ENCODE measurements around the gene DUSP15.

The DUSP15 gene

DNA sequence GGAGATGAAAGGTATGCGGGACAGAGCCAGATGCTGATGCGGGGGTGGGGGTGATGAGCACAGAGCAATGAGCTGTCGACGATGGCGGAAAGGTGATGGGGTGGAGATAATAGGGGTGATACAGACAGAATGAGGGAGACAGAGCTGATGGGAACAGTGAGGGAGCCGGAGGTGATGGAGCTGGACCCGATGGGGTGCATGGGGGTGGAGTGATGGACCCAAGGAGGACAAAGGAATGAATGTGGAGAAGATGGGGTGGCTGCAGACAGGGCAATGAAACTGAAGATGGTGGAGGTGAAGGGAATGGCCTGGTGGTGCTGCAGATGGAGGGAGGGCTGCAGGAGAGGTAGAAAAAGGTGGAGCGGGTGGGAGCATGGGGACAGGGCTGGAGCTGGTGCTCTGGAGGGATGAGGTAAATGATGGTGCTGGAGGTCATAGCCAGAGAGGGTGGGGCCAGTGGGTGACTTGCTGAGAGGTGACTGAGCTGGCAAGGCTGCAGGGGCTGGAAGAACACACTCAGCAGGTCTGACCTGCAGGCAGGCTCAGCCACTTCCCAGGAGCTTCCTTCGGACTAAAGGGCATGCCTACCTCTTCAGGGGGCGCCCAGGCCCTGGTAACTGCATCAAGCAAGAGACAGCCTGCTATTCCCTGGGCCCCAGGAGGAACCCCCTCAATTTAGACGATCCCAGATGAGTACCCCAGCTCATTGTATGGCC, 18.9 kb downstream of the DUSP15 start:
- Histone ChIP-seq H3K4me3 (ENCODE audit: low read depth in 1 of 5, low read length in 5 of 5) (no peak overlapping the region), H3K36me3 (ENCODE audit: control insufficient read depth in 5 of 5, insufficient read depth in 5 of 5, low read length in 5 of 5) (no peaks in the 10 kb centered on the region), H3K27ac (ENCODE audit: low read depth, low read length) (no peak overlapping the region), H3K4me1 (ENCODE audit: control insufficient read depth in 5 of 5, insufficient read depth in 5 of 5, low read length in 5 of 5) (no peaks in the 10 kb centered on the region), H3K9ac (ENCODE audit: low read length in 5 of 5) (no peak overlapping the region), H3K27me3 (ENCODE audit: control insufficient read depth in 5 of 5, insufficient read depth in 4 of 5, low read length in 5 of 5) (peaks cover 20 to 36% (median 31%) of the 10 kb centered on the region in 5 donors), H3K9me3 (ENCODE audit: control insufficient read depth in 5 of 5, low read length in 5 of 5) (no peaks in the 10 kb centered on the region)

DNA sequence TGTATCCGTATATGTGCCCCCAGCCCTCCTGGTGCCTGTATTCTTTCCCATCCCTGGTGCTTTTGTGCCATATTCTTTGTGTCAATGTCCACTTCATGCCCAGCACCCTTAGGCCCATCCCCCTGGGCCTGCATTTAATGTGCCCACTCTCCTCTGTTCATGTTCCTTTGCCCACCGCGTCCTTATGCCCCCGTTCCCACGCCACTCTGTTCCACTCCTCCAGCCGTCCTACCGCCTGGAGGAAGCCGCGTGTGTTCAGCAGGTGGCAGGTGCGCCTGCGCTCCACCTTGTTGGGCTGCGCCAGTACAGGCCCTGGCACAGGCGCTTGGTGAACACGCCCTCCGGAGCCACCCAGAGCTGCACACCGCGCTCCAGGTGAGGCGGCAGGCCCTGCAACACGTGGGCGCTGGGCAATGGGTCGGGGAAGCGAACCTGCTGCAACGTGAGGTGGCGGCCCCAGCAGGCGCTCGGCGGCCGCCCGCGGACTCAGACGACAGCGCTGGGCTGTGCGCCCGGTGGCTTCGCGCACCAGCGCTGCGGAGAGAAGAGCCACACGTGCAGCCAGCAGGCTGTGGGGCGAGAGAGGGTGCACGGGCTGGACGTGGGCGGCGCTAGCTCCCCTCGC, 20.9 kb downstream of the DUSP15 start:
- no peak overlapping the region for H3K9ac ChIP-seq (ENCODE audit: low read length in 5 of 5)
- peaks cover 0 to 4% (median 0%) of the 10 kb centered on the region in 5 donors for H3K4me1 ChIP-seq (ENCODE audit: control insufficient read depth in 5 of 5, insufficient read depth in 5 of 5, low read length in 5 of 5)
- no peak overlapping the region for H3K4me3 ChIP-seq (ENCODE audit: low read depth in 1 of 5, low read length in 5 of 5)
- H3K9me3 ChIP-seq (ENCODE audit: control insufficient read depth in 5 of 5, low read length in 5 of 5), result no peaks in the 10 kb centered on the region
- H3K27ac ChIP-seq (ENCODE audit: low read depth, low read length), result no peak overlapping the region
- peaks cover 20 to 35% (median 30%) of the 10 kb centered on the region in 5 donors for H3K27me3 ChIP-seq (ENCODE audit: control insufficient read depth in 5 of 5, insufficient read depth in 4 of 5, low read length in 5 of 5)
- no peaks in the 10 kb centered on the region for H3K36me3 ChIP-seq (ENCODE audit: control insufficient read depth in 5 of 5, insufficient read depth in 5 of 5, low read length in 5 of 5)

DNA sequence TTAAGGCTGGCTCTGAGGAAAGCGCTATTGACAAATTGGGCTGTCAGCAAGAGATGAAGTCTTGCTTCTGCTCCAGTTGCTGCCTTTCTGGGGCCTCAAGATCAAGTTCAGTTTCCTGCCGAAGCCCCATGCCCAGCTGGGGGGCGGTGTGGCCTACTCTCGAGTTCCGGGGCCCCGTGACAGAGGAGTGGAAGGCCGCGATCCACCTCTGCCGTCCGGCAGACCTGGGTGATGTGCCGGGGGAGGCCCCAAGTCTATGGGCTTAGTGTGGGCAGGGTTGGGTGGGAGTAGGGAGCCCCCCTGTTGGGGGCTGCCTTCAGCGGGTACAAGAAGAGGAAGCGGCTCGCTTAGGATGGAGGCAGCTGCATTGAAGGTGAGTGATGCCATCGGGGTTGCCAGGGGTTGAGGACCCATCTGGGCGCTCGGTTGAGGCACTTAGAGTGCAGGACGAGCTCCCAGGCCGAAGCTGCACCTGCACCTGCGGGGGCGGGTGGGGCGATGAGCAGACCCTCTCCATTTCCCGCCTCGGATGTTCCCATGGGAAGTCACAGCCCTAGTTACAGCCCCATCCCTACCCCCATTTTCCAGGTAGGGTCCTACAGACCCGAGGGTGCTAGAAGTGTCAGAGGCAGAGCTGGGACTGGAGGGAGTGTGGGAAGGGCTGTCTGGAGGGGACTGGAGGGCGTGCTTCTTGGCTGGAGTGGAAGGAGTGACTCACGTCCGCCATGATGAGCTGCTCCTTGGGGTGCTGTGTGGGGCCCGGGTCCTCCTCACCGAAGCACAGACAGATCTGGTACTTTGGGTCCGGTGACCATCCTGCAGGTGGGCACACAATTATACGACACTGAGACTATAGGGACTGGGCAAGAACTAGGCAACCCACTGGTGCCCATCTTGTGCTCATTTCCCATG, 22.0 kb downstream of the DUSP15 start:
- H3K27me3 ChIP-seq (ENCODE audit: control insufficient read depth in 5 of 5, insufficient read depth in 4 of 5, low read length in 5 of 5), result peaks cover 16 to 33% (median 27%) of the 10 kb centered on the region in 5 donors
- H3K27ac ChIP-seq (ENCODE audit: low read depth, low read length), result no peak overlapping the region
- no peak overlapping the region for H3K4me3 ChIP-seq (ENCODE audit: low read depth in 1 of 5, low read length in 5 of 5)
- no peaks in the 10 kb centered on the region for H3K9me3 ChIP-seq (ENCODE audit: control insufficient read depth in 5 of 5, low read length in 5 of 5)
- H3K9ac ChIP-seq (ENCODE audit: low read length in 5 of 5), result no peak overlapping the region
- peaks cover 0 to 10% (median 4%) of the 10 kb centered on the region in 5 donors for H3K4me1 ChIP-seq (ENCODE audit: control insufficient read depth in 5 of 5, insufficient read depth in 5 of 5, low read length in 5 of 5)
- H3K36me3 ChIP-seq (ENCODE audit: control insufficient read depth in 5 of 5, insufficient read depth in 5 of 5, low read length in 5 of 5), result no peaks in the 10 kb centered on the region

DNA sequence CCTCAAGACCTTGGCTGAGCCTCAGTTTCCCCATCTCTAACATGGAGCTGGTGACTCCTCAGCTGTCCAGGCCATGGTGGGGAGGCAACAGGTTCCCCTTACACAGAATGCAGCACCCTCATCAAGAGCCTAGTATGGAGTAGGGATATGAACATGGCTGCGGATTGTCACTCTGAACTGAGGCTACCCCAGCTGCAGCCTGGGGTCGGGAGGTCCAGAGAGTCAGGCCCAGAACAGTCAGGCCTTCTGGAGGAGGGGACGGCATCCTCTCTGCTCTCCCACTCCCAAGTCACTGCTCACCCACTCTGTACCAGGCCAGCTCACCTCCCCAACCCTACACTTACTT, 23.6 kb downstream of the DUSP15 start:
- no peaks in the 10 kb centered on the region for H3K36me3 ChIP-seq (ENCODE audit: control insufficient read depth in 5 of 5, insufficient read depth in 5 of 5, low read length in 5 of 5)
- peaks cover 10 to 26% (median 20%) of the 10 kb centered on the region in 5 donors for H3K4me1 ChIP-seq (ENCODE audit: control insufficient read depth in 5 of 5, insufficient read depth in 5 of 5, low read length in 5 of 5)
- H3K27me3 ChIP-seq (ENCODE audit: control insufficient read depth in 5 of 5, insufficient read depth in 4 of 5, low read length in 5 of 5), result peaks cover 16 to 33% (median 27%) of the 10 kb centered on the region in 5 donors
- no peak overlapping the region for H3K4me3 ChIP-seq (ENCODE audit: low read depth in 1 of 5, low read length in 5 of 5)
- no peaks in the 10 kb centered on the region for H3K9me3 ChIP-seq (ENCODE audit: control insufficient read depth in 5 of 5, low read length in 5 of 5)
- H3K27ac ChIP-seq (ENCODE audit: low read depth, low read length), result no peak overlapping the region
- no peak overlapping the region for H3K9ac ChIP-seq (ENCODE audit: low read length in 5 of 5)

DNA sequence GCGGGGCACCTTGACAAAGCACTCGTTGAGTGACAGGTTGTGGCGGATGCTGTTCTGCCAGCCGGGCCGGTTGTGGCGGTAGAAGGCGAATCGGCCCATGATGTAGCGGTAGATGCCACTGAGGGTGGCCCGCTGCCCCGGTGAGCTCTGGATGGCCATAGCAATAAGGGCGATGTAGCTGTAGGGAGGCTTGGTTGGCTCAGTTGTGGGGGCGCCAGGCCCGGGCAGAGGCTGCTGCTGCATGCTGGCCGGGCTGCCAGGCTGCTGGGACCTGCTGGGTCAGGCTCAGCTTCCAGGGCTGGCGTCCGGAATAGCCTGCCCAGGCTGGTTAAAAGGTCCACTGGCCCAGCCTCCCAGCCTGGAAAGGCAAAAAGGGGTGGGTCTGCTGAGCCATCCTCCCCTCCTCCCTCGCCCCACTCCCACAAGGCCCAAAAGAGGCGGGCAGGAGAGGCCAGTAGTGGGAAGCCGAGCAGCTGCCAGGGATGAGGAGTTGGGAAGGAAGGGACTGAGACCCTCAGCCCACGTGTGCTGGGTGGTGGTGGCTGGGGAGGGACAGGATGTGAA, 24.9 kb downstream of the DUSP15 start, which contains the start of gene FOXS1:
Gene FOXS1, minus strand, starts transcription at position 305 of the 564 bp plus-strand sequence. Its CDS starts 62 bp downstream, at position 243.
- H3K27me3 ChIP-seq (ENCODE audit: control insufficient read depth in 5 of 5, insufficient read depth in 4 of 5, low read length in 5 of 5), result peaks cover 14 to 20% (median 16%) of the 10 kb centered on the region in 5 donors
- H3K9ac ChIP-seq (ENCODE audit: low read length in 5 of 5), result no peak within 1 kb of the TSS
- H3K27ac ChIP-seq (ENCODE audit: low read depth, low read length), result no peak within 1 kb of the TSS
- H3K4me3 ChIP-seq (ENCODE audit: low read depth in 1 of 5, low read length in 5 of 5), result peak within 1 kb of the TSS in 3 of 5 donors; percentile 44 to 54 (median 51)
- H3K36me3 ChIP-seq (ENCODE audit: control insufficient read depth in 5 of 5, insufficient read depth in 5 of 5, low read length in 5 of 5), result no peaks in the 10 kb centered on the region
- H3K4me1 ChIP-seq (ENCODE audit: control insufficient read depth in 5 of 5, insufficient read depth in 5 of 5, low read length in 5 of 5), result peaks cover 10 to 31% (median 26%) of the 10 kb centered on the region in 5 donors
- H3K9me3 ChIP-seq (ENCODE audit: control insufficient read depth in 5 of 5, low read length in 5 of 5), result no peaks in the 10 kb centered on the region

DNA sequence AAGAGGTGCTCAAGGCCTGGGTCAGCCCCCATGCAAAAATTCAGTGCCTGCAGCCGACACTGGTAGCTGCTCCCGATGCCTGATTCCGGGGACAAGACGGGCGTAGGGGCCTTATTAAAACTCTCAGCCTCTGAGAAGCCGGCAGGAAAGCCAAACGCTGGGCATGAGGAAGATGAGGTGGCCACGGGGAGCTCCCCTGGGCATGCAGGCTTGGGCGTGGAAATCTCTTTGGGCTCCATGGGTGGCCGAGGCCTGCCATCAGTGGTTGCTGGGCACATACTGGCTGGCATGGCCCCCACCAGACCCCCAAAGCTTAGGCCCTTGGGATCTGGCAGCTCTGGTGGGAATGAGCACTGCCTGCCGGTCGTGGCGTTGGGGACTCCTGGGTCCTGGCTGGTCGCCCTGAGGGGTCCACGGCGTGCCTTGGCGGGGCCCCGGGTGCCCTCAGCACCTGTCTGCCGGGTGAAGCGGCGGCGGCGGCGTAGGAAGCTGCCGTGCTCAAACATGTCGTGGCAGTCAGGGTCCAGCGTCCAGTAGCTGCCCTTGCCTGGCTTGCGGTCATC, 25.5 kb downstream of the DUSP15 start:
- no peaks in the 10 kb centered on the region for H3K9me3 ChIP-seq (ENCODE audit: control insufficient read depth in 5 of 5, low read length in 5 of 5)
- peaks cover 10 to 31% (median 26%) of the 10 kb centered on the region in 5 donors for H3K4me1 ChIP-seq (ENCODE audit: control insufficient read depth in 5 of 5, insufficient read depth in 5 of 5, low read length in 5 of 5)
- H3K4me3 ChIP-seq (ENCODE audit: low read depth in 1 of 5, low read length in 5 of 5), result peak overlapping the region in 3 of 5 donors; percentile 44 to 54 (median 51)
- H3K27ac ChIP-seq (ENCODE audit: low read depth, low read length), result no peak overlapping the region
- H3K27me3 ChIP-seq (ENCODE audit: control insufficient read depth in 5 of 5, insufficient read depth in 4 of 5, low read length in 5 of 5), result peaks cover 9 to 15% (median 13%) of the 10 kb centered on the region in 5 donors
- no peak overlapping the region for H3K9ac ChIP-seq (ENCODE audit: low read length in 5 of 5)
- H3K36me3 ChIP-seq (ENCODE audit: control insufficient read depth in 5 of 5, insufficient read depth in 5 of 5, low read length in 5 of 5), result no peaks in the 10 kb centered on the region

DNA sequence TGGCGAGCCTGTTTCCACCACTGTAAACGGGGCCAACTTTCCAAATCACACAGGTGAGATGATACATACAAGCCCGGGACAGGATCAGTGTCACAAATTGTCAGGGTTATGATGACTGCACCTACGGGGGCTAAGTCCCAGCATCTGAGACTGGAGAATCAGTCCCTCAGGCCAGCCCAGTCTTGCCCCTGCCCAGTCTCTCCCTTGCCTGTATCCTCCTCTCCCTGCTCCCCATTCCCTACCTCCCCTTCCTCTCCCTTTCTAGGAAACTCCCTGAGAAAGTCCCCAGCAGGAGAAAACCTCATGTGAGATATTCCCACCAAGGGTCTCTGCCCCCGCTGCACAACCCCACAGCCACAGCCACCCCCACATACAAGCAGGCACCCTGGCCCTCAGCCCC, 26.4 kb downstream of the DUSP15 start:
- no peak overlapping the region for H3K9ac ChIP-seq (ENCODE audit: low read length in 5 of 5)
- peak overlapping the region; percentile 13 to 54 (median 38) for H3K4me3 ChIP-seq (ENCODE audit: low read depth in 1 of 5, low read length in 5 of 5)
- no peak overlapping the region for H3K27ac ChIP-seq (ENCODE audit: low read depth, low read length)
- H3K36me3 ChIP-seq (ENCODE audit: control insufficient read depth in 5 of 5, insufficient read depth in 5 of 5, low read length in 5 of 5), result no peaks in the 10 kb centered on the region
- peaks cover 3 to 6% (median 4%) of the 10 kb centered on the region in 5 donors for H3K27me3 ChIP-seq (ENCODE audit: control insufficient read depth in 5 of 5, insufficient read depth in 4 of 5, low read length in 5 of 5)
- peaks cover 10 to 31% (median 26%) of the 10 kb centered on the region in 5 donors for H3K4me1 ChIP-seq (ENCODE audit: control insufficient read depth in 5 of 5, insufficient read depth in 5 of 5, low read length in 5 of 5)
- no peaks in the 10 kb centered on the region for H3K9me3 ChIP-seq (ENCODE audit: control insufficient read depth in 5 of 5, low read length in 5 of 5)

DNA sequence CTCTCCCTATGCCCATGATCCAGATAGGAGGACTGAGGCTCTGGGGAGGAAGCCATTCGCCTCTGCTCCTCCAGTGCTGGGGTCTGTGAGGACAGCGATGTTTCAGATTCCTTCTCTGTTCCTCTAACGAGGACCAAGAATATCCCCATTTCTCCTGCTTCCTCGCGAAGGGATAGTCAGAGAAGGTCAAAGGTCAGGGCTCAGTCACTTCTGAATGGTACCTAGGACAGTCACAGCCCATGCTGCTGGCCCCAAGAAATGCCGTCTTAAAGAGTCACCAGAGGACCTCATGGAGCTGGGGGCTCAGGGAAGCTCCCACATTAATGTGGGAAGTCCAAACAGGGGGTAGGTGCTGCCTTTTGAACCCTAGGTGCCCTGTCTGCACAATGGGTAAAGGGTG, 27.0 kb downstream of the DUSP15 start:
- Histone ChIP-seq H3K4me1 (ENCODE audit: control insufficient read depth in 5 of 5, insufficient read depth in 5 of 5, low read length in 5 of 5) (peaks cover 10 to 33% (median 28%) of the 10 kb centered on the region in 5 donors), H3K4me3 (ENCODE audit: low read depth in 1 of 5, low read length in 5 of 5) (peak overlapping the region in 4 of 5 donors; percentile 19 to 54 (median 42)), H3K9ac (ENCODE audit: low read length in 5 of 5) (no peak overlapping the region), H3K9me3 (ENCODE audit: control insufficient read depth in 5 of 5, low read length in 5 of 5) (no peaks in the 10 kb centered on the region), H3K27me3 (ENCODE audit: control insufficient read depth in 5 of 5, insufficient read depth in 4 of 5, low read length in 5 of 5) (no peaks in the 10 kb centered on the region), H3K27ac (ENCODE audit: low read depth, low read length) (peak overlapping the region; percentile 30), H3K36me3 (ENCODE audit: control insufficient read depth in 5 of 5, insufficient read depth in 5 of 5, low read length in 5 of 5) (no peaks in the 10 kb centered on the region)

DNA sequence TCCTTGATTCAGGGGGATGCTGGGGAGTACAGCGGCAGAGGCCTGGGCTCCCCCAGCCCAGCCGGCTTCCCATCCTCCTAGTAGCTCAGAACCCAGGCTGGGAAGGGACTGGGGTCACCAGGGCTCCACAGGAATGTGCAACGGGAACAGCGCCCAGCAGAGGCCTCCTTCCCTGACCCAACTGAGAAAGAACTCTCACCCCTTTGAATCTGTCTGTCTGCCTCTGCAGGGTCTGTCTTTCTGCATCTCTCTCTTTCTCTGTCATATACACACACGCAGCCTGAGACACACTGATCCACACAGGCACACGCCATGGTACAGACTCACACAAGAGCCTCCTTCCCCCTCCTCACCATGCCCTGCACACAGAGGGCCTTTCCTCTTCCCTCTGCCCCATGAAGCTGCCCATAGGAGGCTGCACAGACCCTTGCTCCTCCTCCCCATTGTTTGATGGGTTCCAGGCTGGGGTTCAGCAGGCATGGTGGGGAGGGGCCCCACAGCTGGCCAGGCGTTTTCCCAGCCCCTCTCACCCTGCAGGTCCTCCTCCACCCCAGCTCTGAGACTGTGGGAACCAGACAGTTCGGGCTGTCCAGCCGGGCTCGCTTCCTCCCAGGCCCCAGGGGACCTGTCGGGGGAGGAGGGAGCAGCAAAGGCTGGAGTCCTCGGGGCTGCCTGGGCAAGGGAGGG, 27.7 kb downstream of the DUSP15 start:
- Histone ChIP-seq H3K27me3 (ENCODE audit: control insufficient read depth in 5 of 5, insufficient read depth in 4 of 5, low read length in 5 of 5) (no peaks in the 10 kb centered on the region), H3K4me3 (ENCODE audit: low read depth in 1 of 5, low read length in 5 of 5) (peak overlapping the region in 4 of 5 donors; percentile 11 to 54 (median 42)), H3K4me1 (ENCODE audit: control insufficient read depth in 5 of 5, insufficient read depth in 5 of 5, low read length in 5 of 5) (peaks cover 10 to 37% (median 31%) of the 10 kb centered on the region in 5 donors), H3K9ac (ENCODE audit: low read length in 5 of 5) (peak overlapping the region in 1 of 5 donors; percentile 59), H3K27ac (ENCODE audit: low read depth, low read length) (peak overlapping the region; percentile 30), H3K9me3 (ENCODE audit: control insufficient read depth in 5 of 5, low read length in 5 of 5) (no peaks in the 10 kb centered on the region), H3K36me3 (ENCODE audit: control insufficient read depth in 5 of 5, insufficient read depth in 5 of 5, low read length in 5 of 5) (no peaks in the 10 kb centered on the region)

All from subcutaneous abdominal adipose tissue (tissue), 5 donors.